OCI-LY1 (cell line): ENCODE results near the gene PHF19.

Source experiments
- CTCF ChIP-seq: fragments of 200-600 bp; sonication (generic), shearing (Covaris generic); IDR thresholded peaks from 2 replicates; pipeline ENCODE4 v1.5.1; 2017; ENCODE audit warnings: mild to moderate bottlenecking, antibody characterized with exemption, low read length, moderate library complexity, mixed read lengths
- EZH2 ChIP-seq: fragments of 200-600 bp; sonication (generic), shearing (Covaris generic); IDR thresholded peaks from 2 replicates; pipeline ENCODE4 v1.8.0; 2017; ENCODE audit warnings: borderline replicate concordance, mixed run types, mild to moderate bottlenecking, antibody characterized with exemption, low read length, moderate library complexity, mixed read lengths

- TF ChIP-seq CTCF (no peak), EZH2 (no peak)
Measured at GRCh38 chr9:120845255-120845654, 31.7 kb downstream of the PHF19 start.
